HCT116 (cell line): ENCODE results near the gene MAPKAP1. TPM values are rescaled to one million over a fixed set of nuclear protein-coding genes. Genes with fewer than 3 reads are reported as not detected.

ENCODE experiments used
- ATAC-seq: fragments of 200-7000 bp; cut with Tn5 transposase; 2 replicates; pipeline ENCODE4 v1.9.1; 2020; ENCODE audit warnings: mild to moderate bottlenecking, moderate library complexity
- BruUV-seq: library from RNA; stranded (reverse); fragments of 400-500 nt; replicated peaks from 2 replicates; lab custom pipeline; 2021; lab: Mats Ljungman, UMichigan
- CTCF ChIA-PET: fragments of 300-600 bp; sonication (Branson Sonifier 250); formaldehyde crosslinking; loops from one replicate; lab custom pipeline; 2021; ENCODE audit warnings: antibody characterized with exemption; lab: Charles Lee
- POLR2A ChIA-PET: fragments of 300-600, 350-600 bp; sonication (Branson Sonifier 250); formaldehyde crosslinking; loops from one replicate; lab custom pipeline; 2021; ENCODE audit warnings: antibody characterized with exemption; lab: Charles Lee
- RAD21 ChIA-PET, 2 experiments: fragments of 300-600 bp; sonication (Branson Sonifier 250); formaldehyde crosslinking; loops; one replicate each; lab custom pipeline; 2023; ENCODE audit warnings: low total read pairs in 2 of 2; ENCODE audit not compliant: uncharacterized antibody in 2 of 2, unreplicated experiment in 2 of 2, low non-redundant PET in 1 of 2; lab: Charles Lee
- DNase-seq: peaks from one replicate; pipeline ENCODE4 v3.0.0-alpha.2; 2010; ENCODE audit warnings: low read depth, low spot score
- H2AFZ ChIP-seq: fragments of 200-600 bp; shearing (Covaris generic), sonication (generic); 2 replicates; pipeline ENCODE4 v1.6.1; 2017; ENCODE audit warnings: low read depth, mixed run types, mixed read lengths, antibody characterized with exemption, low read length; ENCODE audit not compliant: poor library complexity, severe bottlenecking
- H3K27ac ChIP-seq: 2 replicates; pipeline ENCODE4 v1.5.1; 2012; ENCODE audit warnings: low read depth, low read length
- H3K27me3 ChIP-seq: fragments of 200-600 bp; sonication (generic); 2 replicates; pipeline ENCODE4 v1.6.1; 2016; ENCODE audit warnings: mixed run types, low read length, mixed read lengths; ENCODE audit not compliant: insufficient read depth
- H3K36me3 ChIP-seq, 2 experiments: fragments of 200-500 bp in 1 of 2; fragments of 200-600 bp in 1 of 2; sonication (Bioruptor generic) in 1 of 2; sonication (generic) in 1 of 2; 2 replicates each; pipeline versions ENCODE4 v1.5.1 to v1.6.1; 2014 to 2016; ENCODE audit warnings: low read length in 2 of 2, inconsistent platforms in 1 of 2, mixed read lengths in 1 of 2, mixed run types in 1 of 2; ENCODE audit not compliant: insufficient read depth in 2 of 2, control insufficient read depth in 1 of 2
- H3K4me1 ChIP-seq, 2 experiments: fragments of 200-600 bp in 1 of 2; sonication (generic) in 1 of 2; 2 replicates each; pipeline versions ENCODE4 v1.5.1 to v1.6.1; 2012 to 2017; ENCODE audit warnings: low read length in 2 of 2, inconsistent platforms in 1 of 2, mild to moderate bottlenecking in 1 of 2, mixed read lengths in 1 of 2, mixed run types in 1 of 2, moderate library complexity in 1 of 2; ENCODE audit not compliant: insufficient read depth in 2 of 2, control insufficient read depth in 1 of 2
- H3K4me2 ChIP-seq: fragments of 200-600 bp; sonication (generic); 2 replicates; pipeline ENCODE4 v1.6.1; 2017; ENCODE audit warnings: mixed run types, low read length, mixed read lengths
- H3K4me3 ChIP-seq, 2 experiments: fragments of 200-600 bp in 1 of 2; sonication (generic) in 1 of 2; replicated peaks in 1 of 2; 2 replicates each; pipeline ENCODE4 v1.5.1; 2011 to 2016; ENCODE audit warnings: low read length in 2 of 2, control low read depth in 1 of 2, low read depth in 1 of 2, mild to moderate bottlenecking in 1 of 2, mixed read lengths in 1 of 2, mixed run types in 1 of 2
- H3K79me2 ChIP-seq: fragments of 200-600 bp; sonication (generic); 2 replicates; pipeline ENCODE4 v1.6.1; 2017; ENCODE audit warnings: mild to moderate bottlenecking, mixed run types, low read length, moderate library complexity, mixed read lengths; ENCODE audit not compliant: insufficient read depth
- H3K9ac ChIP-seq: fragments of 200-600 bp; sonication (generic); 2 replicates; pipeline ENCODE4 v1.6.1; 2016; ENCODE audit warnings: low read length, mixed read lengths
- H3K9me2 ChIP-seq: fragments of 200-600 bp; sonication (generic), shearing (Covaris generic); 2 replicates; pipeline ENCODE4 v1.6.1; 2017; ENCODE audit warnings: mixed run types, mild to moderate bottlenecking, moderate library complexity; ENCODE audit not compliant: insufficient read depth
- H3K9me3 ChIP-seq, 2 experiments: fragments of 200-500 bp in 1 of 2; fragments of 200-600 bp in 1 of 2; sonication (Bioruptor generic) in 1 of 2; sonication (generic) in 1 of 2; 2 replicates each; pipeline ENCODE4 v1.6.1; 2014 to 2017; ENCODE audit warnings: low read length in 2 of 2, mixed read lengths in 2 of 2, inconsistent platforms in 1 of 2, low read depth in 1 of 2, mild to moderate bottlenecking in 1 of 2, mixed run types in 1 of 2, moderate library complexity in 1 of 2; ENCODE audit not compliant: control insufficient read depth in 1 of 2, insufficient read depth in 1 of 2
- H4K20me1 ChIP-seq: fragments of 200-600 bp; sonication (generic), shearing (Covaris generic); 2 replicates; pipeline ENCODE4 v1.6.1; 2017; ENCODE audit warnings: mixed run types, mild to moderate bottlenecking, moderate library complexity; ENCODE audit not compliant: insufficient read depth
- EGR1 ChIP-seq: IDR thresholded peaks from 2 replicates; pipeline ENCODE4 v1.6.1; 2012; ENCODE audit warnings: low read depth
- ELF1 ChIP-seq: IDR thresholded peaks from 2 replicates; pipeline ENCODE4 v1.6.1; 2012; ENCODE audit warnings: low read depth, borderline replicate concordance
- EZH2 ChIP-seq: fragments of 200-600 bp; sonication (generic); IDR thresholded peaks from 2 replicates; pipeline ENCODE4 v1.6.1; 2017; ENCODE audit warnings: antibody characterized with exemption, mixed run types
- EZH2phosphoT487 ChIP-seq: fragments of 200-600 bp; IDR thresholded peaks from 2 replicates; pipeline ENCODE4 v1.6.1; 2018; ENCODE audit warnings: antibody characterized with exemption, borderline replicate concordance
- FOSL1 ChIP-seq: IDR thresholded peaks from 2 replicates; pipeline ENCODE4 v1.6.1; 2012; ENCODE audit warnings: low read depth
- MAX ChIP-seq: IDR thresholded peaks from 2 replicates; pipeline ENCODE4 v1.6.1; 2012
- POLR2AphosphoS5 ChIP-seq: IDR thresholded peaks from 2 replicates; pipeline ENCODE4 v1.6.1; 2011; ENCODE audit warnings: mild to moderate bottlenecking, low read depth, low read length, moderate library complexity
- RAD21 ChIP-seq: IDR thresholded peaks from 2 replicates; pipeline ENCODE4 v1.6.1; 2012; ENCODE audit warnings: low read depth, mild to moderate bottlenecking
- SP1 ChIP-seq: IDR thresholded peaks from 2 replicates; pipeline ENCODE4 v1.6.1; 2012; ENCODE audit warnings: low read depth
- SRF ChIP-seq: IDR thresholded peaks from 2 replicates; pipeline ENCODE4 v1.6.1; 2012; ENCODE audit warnings: low read depth
- TCF7L2 ChIP-seq: IDR thresholded peaks from 2 replicates; pipeline ENCODE4 v1.7.0; 2011; ENCODE audit warnings: borderline replicate concordance, inconsistent platforms; ENCODE audit not compliant: insufficient read depth, insufficient read length; ENCODE audit errors: extremely low read depth
- YY1 ChIP-seq: IDR thresholded peaks from 2 replicates; pipeline ENCODE4 v1.6.1; 2011; ENCODE audit warnings: low read length, low read depth, moderate library complexity, mild to moderate bottlenecking; ENCODE audit not compliant: insufficient replicate concordance; ENCODE audit errors: extremely low read depth
- ZBTB33 ChIP-seq: IDR thresholded peaks from 2 replicates; pipeline ENCODE4 v1.6.1; 2011; ENCODE audit warnings: mild to moderate bottlenecking, low read length, moderate library complexity; ENCODE audit not compliant: insufficient replicate concordance; ENCODE audit errors: extremely low read depth
- ZFX ChIP-seq: fragments of 450-650 bp; IDR thresholded peaks from 2 replicates; pipeline ENCODE4 v1.6.1; 2017
- intact Hi-C: fragments of 100-400 bp; cut with micrococcal nuclease; formaldehyde crosslinking; loops from 2 replicates; pipeline ENCODE4 v1.10.0; 2022
- total RNA-seq: library from RNA; stranded (reverse); gene quantifications from one replicate; pipeline ENCODE4 v1.2.1, GENCODE V29; 2021; ENCODE audit not compliant: unreplicated experiment

MAPKAP1 gene
- total RNA-seq, 1 experiment from 2014 or later = 72.5 TPM

- Histone ChIP-seq H3K79me2 (no peaks in the 10 kb centered on the region), H3K9ac (no peak overlapping the region), H2AFZ (no peak overlapping the region), H4K20me1 (no peaks in the 10 kb centered on the region), H3K4me3 (no peak overlapping the region), H3K4me2 (no peak overlapping the region), H3K9me2 (no peaks in the 10 kb centered on the region), H3K9me3 (no peaks in the 10 kb centered on the region), H3K27ac (no peak overlapping the region), H3K27me3 (no peaks in the 10 kb centered on the region), H3K4me1 (no peaks in the 10 kb centered on the region), H3K36me3 (no peaks in the 10 kb centered on the region)
- intact Hi-C loops = no loop called here
- DNase-seq (no peak), ATAC-seq (no peak)
- POLR2A ChIA-PET = no interaction called here
- TF ChIP-seq YY1 (no peak), EZH2 (no peak), EZH2phosphoT487 (no peak), SRF (no peak), POLR2AphosphoS5 (no peak), SP1 (no peak), RAD21 (no peak), MAX (no peak), EGR1 (no peak), TCF7L2 (no peak), ZFX (no peak), FOSL1 (no peak), ZBTB33 (no peak), ELF1 (no peak)
- CTCF ChIA-PET = no interaction called here
- RAD21 ChIA-PET = no interaction called here
- no TSS peak for BruUV-seq
Observed at GRCh38 chr9:125467116-125467740, 239.8 kb downstream of the MAPKAP1 start.
